Adrenal gland (tissue), 5 donors: ENCODE data around the gene APLP1.

Experiments
- CTCF ChIP-seq, 6 experiments: fragments of 450-650 bp in 4 of 6; fragments of 200-600 bp in 2 of 6; sonication (generic) in 1 of 6; IDR thresholded peaks; 1 replicate in 5 of 6; 2 replicates in 1 of 6; pipeline versions ENCODE4 v1.5.1 to v1.8.0; 2016 to 2021; ENCODE audit warnings: antibody characterized with exemption in 6 of 6, mild to moderate bottlenecking in 2 of 6, moderate library complexity in 1 of 6
- POLR2A ChIP-seq, 2 donors: fragments of 450-650 bp; IDR thresholded peaks; one replicate each; pipeline ENCODE4 v1.6.1; 2017; ENCODE audit warnings: antibody characterized with exemption in 2 of 2, mild to moderate bottlenecking in 2 of 2, moderate library complexity in 1 of 2
- donor health status: DM: no; HTN: no; CAD: no.

DNA sequence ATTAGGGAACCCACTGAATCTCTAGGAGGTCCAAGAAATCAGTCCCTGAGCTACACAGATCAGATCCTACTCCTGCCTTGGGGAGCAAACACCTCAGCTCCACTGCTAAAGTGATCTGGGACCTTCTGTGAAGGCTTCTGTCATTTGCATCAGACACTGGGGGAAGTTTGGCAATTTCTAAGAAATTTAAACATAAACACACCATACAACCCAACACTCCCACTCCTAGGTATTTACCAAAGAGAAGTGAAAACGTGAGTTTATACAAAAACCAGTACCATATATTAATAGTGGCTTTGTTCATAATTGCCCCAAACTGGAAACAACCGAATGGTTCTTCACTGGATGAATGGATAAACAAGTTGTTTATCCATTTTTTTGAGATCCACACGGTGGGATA, 47.1 kb downstream of the APLP1 start:
- TF ChIP-seq CTCF (IDR thresholded peaks at IDR 0.05), result no peak
- TF ChIP-seq POLR2A (IDR thresholded peaks at IDR 0.05), result no peak
